ENCODE measurements around the gene SSH2. TPM values are rescaled to one million over a fixed set of nuclear protein-coding genes. Genes with fewer than 3 reads are reported as not detected.
"Not testable (repeated sequence)": the region's sequence is repeated elsewhere in the genome, so short reads cannot be mapped to it uniquely, and the experiment has no call there.

SSH2 gene
- total RNA-seq, 2 experiments from 2014 or later, result 41.0 to 62.9 TPM

GRCh38 chr17:29796652-29797051, 133.4 kb downstream of the SSH2 start:
- DNase-seq (no peak), ATAC-seq (no peak)
- Mint-ChIP-seq H3K4me1 (no peaks in the 10 kb centered on the region), H3K27ac (no peak overlapping the region), H3K4me3 (no peak overlapping the region), H3K9me3 (ENCODE audit: low read depth) (no peaks in the 10 kb centered on the region), H3K36me3 (no peaks in the 10 kb centered on the region), H3K27me3 (no peaks in the 10 kb centered on the region)
- CTCF ChIA-PET, result interaction anchor here (1.4 kb wide), 1 partner anchor 135 kb away, joined by 4 read pairs; no protein-coding TSS in a partner anchor

DNA sequence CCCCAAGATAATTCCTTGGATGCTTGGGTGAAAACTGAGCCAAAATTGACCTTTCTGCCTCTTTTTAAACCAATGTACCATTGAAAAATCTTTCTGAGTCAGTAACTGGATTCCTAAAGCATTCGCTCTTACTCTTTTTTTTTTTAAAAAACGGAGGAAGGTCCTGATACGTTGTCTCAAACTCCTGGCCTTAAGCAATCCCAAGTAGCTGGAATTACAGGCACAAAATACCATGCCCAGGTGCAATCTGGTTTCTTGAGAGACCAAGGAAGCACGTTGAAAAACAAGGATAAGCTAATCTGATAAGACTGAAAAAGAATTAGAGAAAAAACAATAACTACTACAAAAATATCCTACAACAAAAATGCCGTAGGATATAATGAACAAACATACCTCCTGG, 136.5 kb downstream of the SSH2 start:
- H3K36me3 Mint-ChIP-seq, result peaks cover 4% of the 10 kb centered on the region
- ATAC-seq, result no peak
- CTCF ChIA-PET, result no interaction called here
- H3K27ac Mint-ChIP-seq, result no peak overlapping the region
- no peak for DNase-seq
- no peaks in the 10 kb centered on the region for H3K27me3 Mint-ChIP-seq
- peaks cover 2% of the 10 kb centered on the region for H3K4me1 Mint-ChIP-seq
- H3K9me3 Mint-ChIP-seq (ENCODE audit: low read depth), result no peaks in the 10 kb centered on the region
- no peak overlapping the region for H3K4me3 Mint-ChIP-seq

DNA sequence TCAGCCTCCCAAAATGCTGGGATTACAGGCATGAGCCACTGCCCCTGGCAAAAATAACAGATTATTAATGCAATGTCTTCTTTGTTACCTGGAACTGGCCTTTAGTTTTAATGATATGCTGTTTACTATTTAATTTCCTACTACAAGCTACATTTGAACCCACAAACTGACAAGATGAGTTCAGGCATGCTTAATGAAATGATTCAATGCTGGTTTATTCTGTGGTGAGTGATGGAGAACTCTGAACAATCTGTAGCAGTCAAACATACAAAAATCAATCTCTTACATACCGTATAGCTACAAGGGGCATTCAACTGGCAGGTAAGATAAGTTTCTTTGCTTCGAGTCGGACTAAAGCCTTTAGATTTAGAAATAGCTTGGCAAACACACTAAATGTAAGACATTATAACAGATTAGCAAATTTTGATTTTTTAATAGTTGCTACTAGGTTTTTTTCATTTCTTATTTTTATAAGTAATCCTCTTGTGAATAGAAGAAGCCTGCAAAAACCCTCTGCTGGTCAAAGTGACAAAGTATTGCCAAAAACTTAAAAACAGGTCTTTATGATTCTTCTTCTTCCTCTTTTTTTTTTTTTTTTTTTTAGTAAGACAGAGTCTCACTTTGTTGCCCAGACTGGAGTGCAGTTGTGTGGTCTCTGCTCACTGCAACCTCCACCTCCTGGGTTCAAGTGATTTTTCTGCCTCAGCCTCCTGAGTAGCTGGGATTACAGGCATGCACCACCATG, 138.5 kb downstream of the SSH2 start:
- Mint-ChIP-seq H3K4me3 (no peak overlapping the region), H3K9me3 (ENCODE audit: low read depth) (no peaks in the 10 kb centered on the region), H3K27me3 (no peaks in the 10 kb centered on the region), H3K36me3 (peaks cover 4% of the 10 kb centered on the region), H3K27ac (no peak overlapping the region), H3K4me1 (peaks cover 2% of the 10 kb centered on the region)
- no peak for ATAC-seq
- no peak for DNase-seq
- CTCF ChIA-PET, result interaction anchor here (1.0 to 1.6 kb wide), 5 partner anchors 12 to 152 kb away, joined by 3 to 7 read pairs (median 4); partner anchors contain the start of gene SSH2

- ATAC-seq (no peak), DNase-seq (no peak)
- Mint-ChIP-seq H3K27me3 (no peaks in the 10 kb centered on the region), H3K4me3 (no peak overlapping the region), H3K4me1 (peaks cover 2% of the 10 kb centered on the region), H3K27ac (no peak overlapping the region), H3K9me3 (ENCODE audit: low read depth) (no peaks in the 10 kb centered on the region), H3K36me3 (peaks cover 4% of the 10 kb centered on the region)
- CTCF ChIA-PET, result interaction anchor here (1.0 to 1.3 kb wide), 2 partner anchors 10 to 150 kb away, joined by 3 to 4 read pairs; no protein-coding TSS in a partner anchor
These were observed 140.5 kb downstream of the SSH2 start for GRCh38 chr17:29789196-29790170.

GRCh38 chr17:29787995-29788394, 142.0 kb downstream of the SSH2 start:
- no peak for ATAC-seq
- CTCF ChIA-PET, result no interaction called here
- no peak overlapping the region for H3K4me3 Mint-ChIP-seq
- peaks cover 2% of the 10 kb centered on the region for H3K4me1 Mint-ChIP-seq
- H3K27ac Mint-ChIP-seq, result no peak overlapping the region
- H3K27me3 Mint-ChIP-seq, result no peaks in the 10 kb centered on the region
- no peak for DNase-seq
- H3K9me3 Mint-ChIP-seq (ENCODE audit: low read depth), result no peaks in the 10 kb centered on the region
- H3K36me3 Mint-ChIP-seq, result peaks cover 4% of the 10 kb centered on the region

GRCh38 chr17:29782917-29783316, 147.1 kb downstream of the SSH2 start:
- H3K4me1 Mint-ChIP-seq, result peaks cover 9% of the 10 kb centered on the region
- no peaks in the 10 kb centered on the region for H3K27me3 Mint-ChIP-seq
- no peaks in the 10 kb centered on the region for H3K9me3 Mint-ChIP-seq (ENCODE audit: low read depth)
- no peak overlapping the region for H3K27ac Mint-ChIP-seq
- DNase-seq (no peak), ATAC-seq (no peak)
- CTCF ChIA-PET, result interaction anchor here (0.7 to 10.1 kb wide), 3 partner anchors 143 to 343 kb away, joined by 3 to 124 read pairs (median 3); partner anchors contain the start of gene CORO6
- no peak overlapping the region for H3K4me3 Mint-ChIP-seq
- H3K36me3 Mint-ChIP-seq, result no peaks in the 10 kb centered on the region

- H3K36me3 Mint-ChIP-seq; ATAC-seq; H3K9me3 Mint-ChIP-seq (ENCODE audit: low read depth); H3K4me1 Mint-ChIP-seq; DNase-seq; H3K27me3 Mint-ChIP-seq; H3K4me3 Mint-ChIP-seq; H3K27ac Mint-ChIP-seq: not testable (repeated sequence)
- CTCF ChIA-PET, result interaction anchor here (0.7 to 10.1 kb wide), 29 partner anchors 9 to 200 kb away, joined by 3 to 124 read pairs (median 4); partner anchors contain the start of genes CORO6 and SSH2
These were observed 150.2 kb downstream of the SSH2 start for GRCh38 chr17:29779812-29780190.

DNA sequence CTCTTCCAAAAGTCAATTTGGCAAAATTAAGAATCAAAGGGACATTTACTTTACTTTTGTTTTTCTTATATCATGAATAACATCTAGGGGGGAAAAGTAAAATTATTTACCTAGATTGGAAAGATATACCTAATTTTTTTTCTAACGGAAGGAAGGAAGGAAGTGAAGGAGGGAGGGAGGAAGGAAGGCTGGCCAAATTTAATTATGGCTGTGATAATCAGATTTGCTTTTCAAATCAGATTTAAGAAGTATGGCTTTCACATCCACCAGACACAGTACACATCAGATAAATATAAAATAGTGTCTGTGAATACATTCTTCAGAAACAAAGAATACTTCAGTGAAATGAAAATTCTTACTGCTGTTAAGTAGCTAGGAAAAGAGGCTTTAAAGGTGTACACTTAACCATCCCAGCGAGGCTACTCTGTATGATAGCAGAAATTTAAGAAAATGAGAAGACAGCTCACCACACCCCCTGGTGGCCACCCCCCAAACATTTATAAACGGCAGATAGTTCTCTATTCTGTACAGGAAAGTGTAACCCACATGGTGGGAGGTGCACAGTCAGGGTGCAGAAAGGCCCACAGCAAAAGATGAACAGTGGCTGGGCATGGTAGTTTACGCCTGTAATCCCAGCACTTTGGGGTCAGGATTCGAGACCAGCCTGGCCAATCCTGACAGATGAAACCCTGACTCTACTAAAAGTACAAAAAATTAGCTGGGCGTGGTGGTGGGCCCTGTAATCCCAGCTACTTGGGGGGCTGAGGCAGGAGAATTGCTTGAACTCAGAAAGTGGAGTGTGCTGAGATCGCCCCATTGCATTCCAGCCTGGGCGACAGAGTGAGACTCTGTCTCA, 150.8 kb downstream of the SSH2 start:
- no peaks in the 10 kb centered on the region for H3K27me3 Mint-ChIP-seq
- CTCF ChIA-PET, result interaction anchor here (0.7 to 10.1 kb wide), 33 partner anchors 8 to 200 kb away, joined by 3 to 124 read pairs (median 4); partner anchors contain the start of genes CORO6 and SSH2
- H3K4me3 Mint-ChIP-seq, result no peak overlapping the region
- DNase-seq (peak; percentile 85), ATAC-seq (peak; percentile 95)
- H3K9me3 Mint-ChIP-seq (ENCODE audit: low read depth), result no peaks in the 10 kb centered on the region
- peaks cover 2% of the 10 kb centered on the region for H3K36me3 Mint-ChIP-seq
- peaks cover 9% of the 10 kb centered on the region for H3K4me1 Mint-ChIP-seq
- no peak overlapping the region for H3K27ac Mint-ChIP-seq

DNA sequence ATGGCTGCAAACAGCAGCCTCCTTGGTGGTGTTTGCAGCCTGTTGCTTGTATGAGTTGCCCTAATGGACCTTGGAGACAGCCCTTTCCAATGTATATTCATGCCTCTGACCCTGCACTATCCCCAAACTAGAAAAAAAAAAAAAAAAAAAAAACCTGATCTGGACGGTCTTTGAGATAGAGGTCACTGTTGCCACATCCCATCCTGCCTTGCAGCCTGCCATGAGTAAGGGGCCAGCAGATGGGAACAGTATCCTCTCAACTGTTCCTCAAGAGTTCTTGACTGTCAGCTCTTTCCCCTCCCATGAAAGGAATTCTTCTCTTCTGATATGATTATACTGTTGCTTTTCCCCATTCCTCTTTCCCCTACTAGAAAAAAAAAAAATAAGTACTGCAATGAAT, 152.4 kb downstream of the SSH2 start:
- no peak for DNase-seq
- Mint-ChIP-seq H3K4me3 (no peak overlapping the region), H3K27me3 (no peaks in the 10 kb centered on the region), H3K27ac (no peak overlapping the region), H3K36me3 (peaks cover 3% of the 10 kb centered on the region), H3K4me1 (peaks cover 9% of the 10 kb centered on the region), H3K9me3 (ENCODE audit: low read depth) (no peaks in the 10 kb centered on the region)
- ATAC-seq, result no peak
- CTCF ChIA-PET, result interaction anchor here (0.6 to 10.1 kb wide), 10 partner anchors 9 to 161 kb away, joined by 3 to 124 read pairs (median 4); partner anchors contain the start of gene SSH2

DNA sequence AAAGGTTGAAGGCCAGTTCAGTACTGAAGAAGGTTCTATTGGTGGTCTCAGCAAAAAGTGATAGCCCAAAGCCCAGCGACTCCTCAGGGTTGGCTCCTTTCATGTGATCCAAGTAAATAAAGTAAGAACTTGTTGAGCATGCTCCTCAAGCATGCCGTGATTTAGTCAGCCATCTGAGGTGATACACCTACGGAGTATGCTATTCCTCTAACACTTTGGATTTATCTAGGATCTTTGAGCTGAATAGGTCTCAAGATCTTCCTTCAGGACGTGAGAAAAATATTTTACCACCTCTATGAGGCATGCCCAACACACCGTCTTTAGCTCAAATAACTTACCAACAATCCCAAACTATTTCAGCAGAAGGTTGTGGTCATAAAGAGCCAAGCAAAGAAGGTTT, 154.0 kb downstream of the SSH2 start:
- H3K27ac Mint-ChIP-seq, result no peak overlapping the region
- H3K27me3 Mint-ChIP-seq, result no peaks in the 10 kb centered on the region
- no peak for DNase-seq
- H3K9me3 Mint-ChIP-seq (ENCODE audit: low read depth), result no peaks in the 10 kb centered on the region
- H3K4me1 Mint-ChIP-seq, result peaks cover 9% of the 10 kb centered on the region
- peaks cover 3% of the 10 kb centered on the region for H3K36me3 Mint-ChIP-seq
- no peak for ATAC-seq
- CTCF ChIA-PET, result interaction anchor here (1.0 to 10.1 kb wide), 7 partner anchors 10 to 329 kb away, joined by 3 to 124 read pairs (median 3); no protein-coding TSS in a partner anchor
- H3K4me3 Mint-ChIP-seq, result no peak overlapping the region

GRCh38 chr17:29772981-29773380, 157.0 kb downstream of the SSH2 start:
- DNase-seq (no peak), ATAC-seq (no peak)
- Mint-ChIP-seq H3K4me3 (no peak overlapping the region), H3K9me3 (ENCODE audit: low read depth) (no peaks in the 10 kb centered on the region), H3K27ac (no peak overlapping the region), H3K27me3 (no peaks in the 10 kb centered on the region), H3K36me3 (peaks cover 3% of the 10 kb centered on the region), H3K4me1 (no peaks in the 10 kb centered on the region)
- CTCF ChIA-PET, result no interaction called here

DNA sequence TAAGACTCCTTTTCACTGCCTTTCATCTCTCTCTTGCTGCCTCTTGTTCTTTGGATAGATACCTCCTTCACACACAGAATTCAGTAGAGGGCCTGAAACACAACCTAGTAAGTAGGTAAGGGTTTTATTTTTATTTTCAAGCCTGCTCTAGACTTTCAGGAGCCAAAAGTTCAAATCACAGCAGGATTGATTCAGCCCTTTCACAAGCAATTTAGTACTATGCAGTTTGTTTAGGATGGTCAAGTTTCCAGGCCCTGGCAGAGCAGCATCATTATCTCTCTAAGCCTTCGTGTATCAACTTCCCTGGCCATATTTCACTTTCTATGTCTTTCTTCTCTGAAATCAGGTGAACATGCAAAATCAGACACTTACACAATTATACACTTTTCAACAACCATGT, 158.5 kb downstream of the SSH2 start:
- no peak for DNase-seq
- CTCF ChIA-PET, result interaction anchor here (0.7 to 0.8 kb wide), 2 partner anchors 8 to 66 kb away, joined by 3 read pairs; no protein-coding TSS in a partner anchor
- Mint-ChIP-seq H3K27ac (no peak overlapping the region), H3K4me1 (no peaks in the 10 kb centered on the region), H3K27me3 (no peaks in the 10 kb centered on the region), H3K36me3 (peaks cover 1% of the 10 kb centered on the region), H3K4me3 (no peak overlapping the region), H3K9me3 (ENCODE audit: low read depth) (no peaks in the 10 kb centered on the region)
- no peak for ATAC-seq

Data from activated CD8-positive, alpha-beta memory T cell treated with anti-CD3 and anti-CD28 coated beads, Interleukin-2, amount 10 ng/mL, durations not matched to agents 7 days and 5 days (primary cell).